GM12872 (cell line): ENCODE measurements around the gene TNIP3.

Experiments used
- CTCF ChIP-seq: IDR thresholded peaks from 3 replicates; pipeline ENCODE4 v1.5.1; 2011; ENCODE audit warnings: low read depth, mild to moderate bottlenecking, low read length, moderate library complexity; ENCODE audit not compliant: insufficient read depth

TNIP3 gene

GRCh38 chr4:121144021-121144420 is 20.1 kb downstream of the TNIP3 start:
- no peak for TF ChIP-seq CTCF

GRCh38 chr4:121143131-121143530 is 21.0 kb downstream of the TNIP3 start:
- no peak for TF ChIP-seq CTCF

GRCh38 chr4:121140716-121141460 is 23.2 kb downstream of the TNIP3 start:
- TF ChIP-seq CTCF: no peak

- TF ChIP-seq CTCF: no peak
These were observed 24.4 kb downstream of the TNIP3 start for GRCh38 chr4:121139533-121140222.

GRCh38 chr4:121138039-121138825 is 25.9 kb downstream of the TNIP3 start:
- no peak for TF ChIP-seq CTCF

GRCh38 chr4:121130326-121130660 is 33.8 kb downstream of the TNIP3 start:
- TF ChIP-seq CTCF: no peak

- no peak for TF ChIP-seq CTCF
These were observed 34.4 kb downstream of the TNIP3 start for GRCh38 chr4:121129606-121130325.
